HL-60 (cell line): Measurements from ENCODE around the gene CD163L1.

Experiments used
- DNase-seq, 2 experiments: peaks; one replicate each; pipeline ENCODE4 v3.0.0-alpha.2; 2010 to 2020; ENCODE audit warnings: low read depth in 1 of 2, low spot score in 1 of 2
- H3K27ac ChIP-seq: fragments of 250-450 bp; sonication (Bioruptor Pico); replicated peaks from 2 replicates; pipeline ENCODE4 v1.5.1; 2020; ENCODE audit warnings: mild to moderate bottlenecking, moderate library complexity
- H3K27me3 ChIP-seq: fragments of 250-450 bp; sonication (Bioruptor Pico); 2 replicates; pipeline ENCODE4 v1.5.1; 2021; ENCODE audit warnings: mild to moderate bottlenecking, moderate library complexity; ENCODE audit not compliant: insufficient read depth, poor library complexity, severe bottlenecking
- H3K4me3 ChIP-seq: replicated peaks from 2 replicates; pipeline ENCODE4 v1.5.1; 2011; ENCODE audit warnings: mild to moderate bottlenecking, control low read depth, low read length; ENCODE audit not compliant: insufficient read depth
- CTCF ChIP-seq: IDR thresholded peaks from one replicate; pipeline ENCODE4 v1.5.1; 2011; ENCODE audit warnings: low read length, control low read depth, inconsistent platforms; ENCODE audit not compliant: insufficient read depth
- GABPA ChIP-seq: IDR thresholded peaks from 2 replicates; pipeline ENCODE4 v1.6.1; 2012; ENCODE audit warnings: low read depth
- POLR2AphosphoS5 ChIP-seq: IDR thresholded peaks from 2 replicates; pipeline ENCODE4 v1.6.1; 2012; ENCODE audit warnings: low read depth
- REST ChIP-seq: IDR thresholded peaks from 2 replicates; pipeline ENCODE4 v1.6.1; 2012; ENCODE audit warnings: low read depth; ENCODE audit not compliant: insufficient replicate concordance
- SPI1 ChIP-seq: IDR thresholded peaks from 2 replicates; pipeline ENCODE4 v1.6.1; 2012; ENCODE audit warnings: low read depth, mild to moderate bottlenecking, borderline replicate concordance

The CD163L1 gene

GRCh38 chr12:7374423-7375144 lies 69.4 kb downstream of the CD163L1 start:
- peaks cover 5% of the 10 kb centered on the region for H3K27me3 ChIP-seq
- no peak overlapping the region for H3K27ac ChIP-seq
- H3K4me3 ChIP-seq: no peak overlapping the region
- peak in 1 of 2 experiments; percentile 69 for DNase-seq
- TF ChIP-seq CTCF (peak; percentile 89), POLR2AphosphoS5 (no peak)

- TF ChIP-seq CTCF: no peak
- TF ChIP-seq POLR2AphosphoS5: no peak
- TF ChIP-seq SPI1: no peak
- no peak for TF ChIP-seq GABPA
- no peak for TF ChIP-seq REST
- no peak overlapping the region for H3K4me3 ChIP-seq
- DNase-seq: no peak
- no peak overlapping the region for H3K27ac ChIP-seq
- H3K27me3 ChIP-seq: peaks cover 5% of the 10 kb centered on the region
These were observed 70.7 kb downstream of the CD163L1 start for GRCh38 chr12:7373226-7373625.

GRCh38 chr12:7369274-7369729 lies 74.7 kb downstream of the CD163L1 start:
- peak in 1 of 2 experiments; percentile 24 for DNase-seq
- TF ChIP-seq CTCF: no peak
- no peak for TF ChIP-seq GABPA
- no peak for TF ChIP-seq POLR2AphosphoS5
- no peak for TF ChIP-seq REST
- Histone ChIP-seq H3K4me3 (no peak overlapping the region), H3K27ac (no peak overlapping the region), H3K27me3 (peaks cover 4% of the 10 kb centered on the region)

- peaks cover 4% of the 10 kb centered on the region for H3K27me3 ChIP-seq
- H3K4me3 ChIP-seq: no peak overlapping the region
- TF ChIP-seq REST: no peak
- no peak for TF ChIP-seq GABPA
- TF ChIP-seq SPI1: no peak
- TF ChIP-seq CTCF: no peak
- no peak for TF ChIP-seq POLR2AphosphoS5
- H3K27ac ChIP-seq: no peak overlapping the region
- DNase-seq: no peak
These were observed 81.2 kb downstream of the CD163L1 start for GRCh38 chr12:7362734-7363133.
